ENCODE data around the gene LSP1.
"Not testable (repeated sequence)": the region's sequence is repeated elsewhere in the genome, so short reads cannot be mapped to it uniquely, and the experiment has no call there.

The LSP1 gene

DNA sequence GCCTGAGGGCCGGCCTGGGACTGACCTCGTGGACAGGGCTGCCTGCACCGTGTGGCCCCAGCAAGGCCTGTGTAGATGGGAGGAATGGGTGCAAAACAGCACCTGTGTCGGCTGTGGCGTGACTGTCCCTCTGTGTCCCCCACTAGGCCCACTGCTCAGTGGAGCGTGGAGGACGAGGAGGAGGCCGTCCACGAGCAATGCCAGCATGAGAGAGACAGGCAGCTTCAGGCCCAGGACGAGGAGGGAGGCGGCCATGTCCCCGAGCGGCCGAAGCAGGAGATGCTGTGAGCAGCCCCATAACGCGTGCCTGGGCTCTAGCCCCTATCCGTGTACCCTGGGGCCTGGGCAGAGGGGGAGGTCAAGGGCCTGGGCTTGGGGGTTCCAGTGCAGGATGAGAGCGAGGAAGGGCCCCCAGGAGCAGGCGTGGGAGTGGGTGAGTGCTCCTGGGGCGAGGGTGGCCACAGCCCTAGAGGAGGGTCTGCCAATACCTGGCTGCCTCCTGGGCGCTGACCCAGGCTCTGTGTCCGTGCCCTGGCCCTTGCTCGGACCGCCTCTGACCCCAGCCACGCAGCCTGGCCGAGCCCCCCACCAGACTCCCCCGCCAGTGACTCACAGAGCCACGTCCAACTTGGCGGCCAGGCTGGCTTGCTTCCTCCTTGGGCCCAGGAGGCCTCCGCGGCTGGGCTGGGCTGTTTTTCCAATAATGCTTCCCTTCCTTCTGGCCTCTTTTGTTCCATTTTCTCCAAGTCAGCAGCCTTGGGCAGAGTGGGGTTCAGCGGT is 27.2 kb downstream of the LSP1 start:
- no peak for DNase-seq (ENCODE audit: insufficient read length, low spot score)
- FAIRE-seq: no peak
- TF ChIP-seq POLR2A (IDR thresholded peaks at IDR 0.05; ENCODE audit: low read depth, low read length): no peak

DNA sequence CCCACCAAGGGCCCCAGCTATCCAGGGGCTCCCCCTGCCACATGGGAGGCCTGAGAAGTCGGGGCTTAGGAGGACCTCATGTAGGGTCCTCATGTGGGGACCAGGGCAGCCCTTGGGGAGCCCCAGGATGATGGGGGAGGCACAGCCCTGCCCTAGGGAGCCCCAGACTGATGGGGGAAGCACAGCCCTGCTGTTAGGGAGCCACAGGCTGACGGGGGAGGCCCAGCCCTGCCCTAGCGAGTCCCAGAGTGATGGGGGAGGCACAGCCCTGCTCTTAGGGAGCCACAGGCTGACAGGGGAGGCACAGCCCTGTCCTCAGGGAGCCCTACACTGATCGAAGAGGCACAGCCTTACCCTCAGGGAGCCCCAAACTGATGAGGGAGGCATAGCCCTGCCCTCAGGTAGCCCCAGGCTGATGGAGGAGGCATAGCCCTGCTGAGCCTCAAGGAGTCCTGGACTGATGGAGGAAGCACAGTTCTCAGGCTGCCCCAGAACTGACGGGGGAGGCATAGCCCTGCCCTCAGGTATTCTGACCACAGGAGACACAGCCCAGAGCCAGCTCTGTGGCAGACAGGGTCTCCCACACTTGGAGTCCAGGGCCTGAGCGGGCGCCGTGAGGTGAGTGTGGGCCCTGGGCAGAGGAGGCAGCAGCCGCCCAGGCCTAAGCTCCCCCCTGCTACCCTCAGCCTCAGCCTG is 28.0 kb downstream of the LSP1 start:
- no peak for DNase-seq (ENCODE audit: insufficient read length, low spot score)
- TF ChIP-seq POLR2A (IDR thresholded peaks at IDR 0.05; ENCODE audit: low read depth, low read length): no peak

DNA sequence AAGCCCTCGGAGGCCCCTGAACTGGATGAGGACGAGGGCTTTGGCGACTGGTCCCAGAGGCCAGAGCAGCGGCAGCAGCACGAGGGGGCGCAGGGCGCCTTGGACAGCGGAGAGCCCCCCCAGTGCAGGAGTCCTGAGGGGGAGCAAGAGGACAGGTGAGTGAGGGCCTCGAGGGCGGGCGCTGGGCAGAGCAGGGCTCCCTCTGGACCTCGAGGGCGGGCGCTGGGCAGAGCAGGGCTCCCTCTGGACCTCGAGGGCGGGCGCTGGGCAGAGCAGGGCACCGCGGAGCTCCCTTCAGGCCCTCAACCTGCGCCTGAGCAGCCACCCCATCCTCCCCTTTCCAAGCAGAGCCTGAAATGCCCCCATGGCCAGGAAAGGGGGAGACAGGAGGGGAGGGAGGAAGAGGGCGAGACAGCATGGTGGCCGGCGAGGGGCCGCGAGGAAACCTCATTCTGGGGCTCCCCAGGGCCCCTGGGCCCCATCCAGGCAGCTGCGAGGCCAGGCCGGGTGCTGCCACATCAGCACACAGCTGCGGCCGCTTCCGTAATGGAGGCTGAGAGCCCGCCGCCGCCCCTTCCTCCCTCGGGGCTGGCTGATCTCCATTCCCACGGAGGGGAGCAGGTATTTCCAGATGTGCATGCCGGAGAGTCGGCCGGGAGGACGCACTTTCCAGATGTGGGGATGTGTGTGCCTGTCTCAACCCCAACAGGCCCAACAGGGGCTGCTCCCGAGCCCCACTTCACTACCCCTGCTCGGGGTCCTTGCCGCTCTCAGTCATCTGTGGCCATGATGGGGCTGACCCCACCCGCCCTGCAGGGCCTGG is 28.8 kb downstream of the LSP1 start:
- TF ChIP-seq POLR2A (IDR thresholded peaks at IDR 0.05; ENCODE audit: low read depth, low read length): no peak
- no peak for FAIRE-seq
- no peak for DNase-seq (ENCODE audit: insufficient read length, low spot score)

More for the DNA sequence above, 28.0 kb downstream of the LSP1 start:
- no peak for FAIRE-seq

DNA sequence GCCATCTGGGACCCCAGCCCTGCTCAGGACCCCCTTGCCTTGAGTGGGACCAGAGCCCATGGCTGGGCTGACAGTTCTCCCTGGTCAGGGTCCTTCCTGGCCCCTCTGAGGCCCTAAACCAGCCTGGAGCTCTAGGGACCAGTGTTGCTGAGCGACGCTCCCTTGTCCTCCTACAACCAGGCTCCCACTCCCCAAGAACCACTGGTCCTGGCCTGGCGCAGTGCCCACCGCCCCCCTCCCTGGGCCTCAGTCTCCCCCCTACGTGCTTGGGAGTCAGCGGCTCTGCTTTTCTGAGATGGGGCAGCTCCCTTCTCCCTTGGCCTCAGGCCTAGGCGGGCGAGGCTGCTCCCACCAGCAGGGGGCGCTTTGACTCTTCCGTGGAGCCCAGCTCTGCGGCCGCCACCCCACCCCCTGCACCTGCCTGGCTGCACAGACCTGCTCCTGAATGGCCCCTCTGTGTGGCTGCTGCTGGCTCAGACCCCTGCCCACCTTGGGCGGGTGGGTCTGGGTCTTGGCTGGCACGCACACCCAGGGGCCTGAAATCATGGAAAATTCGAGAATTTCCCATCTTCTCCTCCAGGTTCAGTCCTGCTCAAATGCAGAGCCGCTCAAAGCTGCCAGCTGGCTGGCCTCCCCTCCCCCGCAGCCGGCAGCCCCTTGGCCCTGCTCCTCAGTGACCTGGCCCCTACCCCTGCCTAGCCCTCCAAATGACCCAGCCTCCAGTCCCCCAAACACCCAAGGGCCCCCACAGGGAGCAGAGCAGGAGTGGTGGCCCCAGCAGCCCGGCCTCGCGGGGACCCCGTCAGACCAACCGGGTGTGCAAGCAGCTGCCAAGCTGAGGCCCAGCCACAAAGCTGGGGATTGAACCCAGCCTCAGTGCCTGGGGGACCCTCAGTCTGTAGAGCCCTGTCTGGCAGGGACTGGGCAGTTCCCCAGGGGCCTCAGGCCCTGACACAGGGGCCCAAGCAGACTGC is 29.7 kb downstream of the LSP1 start:
- peak; percentile 95 for DNase-seq (ENCODE audit: insufficient read length, low spot score)
- no peak for FAIRE-seq
- TF ChIP-seq POLR2A (IDR thresholded peaks at IDR 0.05; ENCODE audit: low read depth, low read length): no peak

DNA sequence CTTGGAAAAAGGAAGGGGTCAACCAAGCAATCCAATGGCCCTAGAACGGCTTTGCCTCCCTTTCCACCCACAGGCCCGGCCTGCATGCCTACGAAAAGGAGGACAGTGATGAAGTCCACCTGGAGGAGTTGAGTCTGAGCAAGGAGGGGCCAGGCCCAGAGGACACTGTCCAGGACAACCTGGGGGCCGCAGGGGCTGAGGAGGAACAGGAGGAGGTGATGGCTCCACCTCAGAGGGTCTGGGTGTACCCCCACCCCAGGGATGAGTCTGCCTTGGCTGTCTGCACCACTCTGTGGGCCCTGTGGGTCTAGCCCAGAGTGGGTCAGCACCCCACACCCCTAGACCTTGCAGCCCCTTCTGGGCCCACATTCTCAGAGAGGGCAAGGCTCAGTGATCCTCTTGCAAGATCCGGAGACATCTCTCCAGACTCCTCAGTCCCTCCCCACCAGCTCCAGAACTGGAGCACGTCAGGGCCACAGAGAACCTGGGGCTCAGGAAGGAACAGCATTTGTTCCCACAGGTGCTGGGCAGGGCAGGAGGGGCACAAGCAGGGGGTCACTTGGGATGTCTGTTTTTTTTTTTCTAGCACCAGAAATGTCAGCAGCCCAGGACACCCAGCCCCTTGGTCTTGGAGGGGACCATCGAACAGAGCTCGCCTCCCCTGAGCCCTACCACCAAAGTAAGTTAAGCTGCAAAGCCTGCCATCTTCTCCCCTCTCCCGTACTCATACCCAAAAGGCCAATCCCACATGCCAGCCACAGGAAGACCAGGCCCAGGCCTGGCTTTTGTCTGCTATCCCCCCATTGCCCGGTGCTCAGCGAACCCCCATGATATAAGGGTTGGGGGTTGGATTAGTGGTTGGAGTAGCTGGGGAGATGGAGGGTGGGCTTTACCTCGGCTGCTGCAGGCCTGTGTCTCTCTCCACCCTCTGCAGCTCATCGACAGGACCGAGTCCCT is 30.7 kb downstream of the LSP1 start:
- TF ChIP-seq POLR2A (IDR thresholded peaks at IDR 0.05; ENCODE audit: low read depth, low read length): no peak
- FAIRE-seq (no peak), DNase-seq (ENCODE audit: insufficient read length, low spot score) (no peak)

DNA sequence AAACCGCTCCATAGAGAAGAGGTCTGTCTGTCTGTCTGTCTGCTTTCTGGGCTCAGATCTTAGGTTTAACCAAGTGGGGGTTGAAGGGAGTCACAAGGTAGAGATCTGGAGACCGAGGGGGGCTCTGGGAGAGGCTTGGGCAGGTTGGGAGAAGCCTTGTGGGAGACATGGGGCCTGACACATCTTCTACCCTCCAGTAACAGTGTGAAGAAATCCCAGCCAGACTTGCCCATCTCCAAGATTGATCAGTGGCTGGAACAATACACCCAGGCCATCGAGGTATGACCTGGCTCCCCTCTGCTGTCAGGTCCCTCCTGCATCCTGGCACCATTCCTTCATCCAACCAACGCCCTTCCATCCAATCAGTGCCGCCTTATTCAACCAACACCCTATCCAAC is 31.4 kb downstream of the LSP1 start:
- no peak for FAIRE-seq
- TF ChIP-seq POLR2A (IDR thresholded peaks at IDR 0.05; ENCODE audit: low read depth, low read length): no peak
- no peak for DNase-seq (ENCODE audit: insufficient read length, low spot score)

DNA sequence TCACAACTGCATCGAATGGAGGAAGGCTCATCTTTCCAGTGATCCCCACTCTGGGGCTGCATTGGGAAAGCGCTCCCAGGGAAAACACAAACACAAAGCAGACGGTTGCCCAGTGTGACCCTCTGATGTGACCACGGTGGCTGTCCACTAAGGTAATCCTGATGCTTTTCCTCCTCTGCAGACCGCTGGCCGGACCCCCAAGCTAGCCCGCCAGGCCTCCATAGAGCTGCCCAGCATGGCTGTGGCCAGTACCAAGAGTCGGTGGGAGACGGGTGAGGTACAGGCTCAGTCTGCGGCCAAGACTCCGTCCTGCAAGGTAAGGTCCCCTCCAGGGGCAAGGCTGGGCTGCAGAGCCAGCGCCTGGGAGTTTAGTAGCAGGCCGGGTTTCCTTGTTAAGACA is 33.7 kb downstream of the LSP1 start:
- DNase-seq (ENCODE audit: insufficient read length, low spot score); FAIRE-seq: not testable (repeated sequence)

DNA sequence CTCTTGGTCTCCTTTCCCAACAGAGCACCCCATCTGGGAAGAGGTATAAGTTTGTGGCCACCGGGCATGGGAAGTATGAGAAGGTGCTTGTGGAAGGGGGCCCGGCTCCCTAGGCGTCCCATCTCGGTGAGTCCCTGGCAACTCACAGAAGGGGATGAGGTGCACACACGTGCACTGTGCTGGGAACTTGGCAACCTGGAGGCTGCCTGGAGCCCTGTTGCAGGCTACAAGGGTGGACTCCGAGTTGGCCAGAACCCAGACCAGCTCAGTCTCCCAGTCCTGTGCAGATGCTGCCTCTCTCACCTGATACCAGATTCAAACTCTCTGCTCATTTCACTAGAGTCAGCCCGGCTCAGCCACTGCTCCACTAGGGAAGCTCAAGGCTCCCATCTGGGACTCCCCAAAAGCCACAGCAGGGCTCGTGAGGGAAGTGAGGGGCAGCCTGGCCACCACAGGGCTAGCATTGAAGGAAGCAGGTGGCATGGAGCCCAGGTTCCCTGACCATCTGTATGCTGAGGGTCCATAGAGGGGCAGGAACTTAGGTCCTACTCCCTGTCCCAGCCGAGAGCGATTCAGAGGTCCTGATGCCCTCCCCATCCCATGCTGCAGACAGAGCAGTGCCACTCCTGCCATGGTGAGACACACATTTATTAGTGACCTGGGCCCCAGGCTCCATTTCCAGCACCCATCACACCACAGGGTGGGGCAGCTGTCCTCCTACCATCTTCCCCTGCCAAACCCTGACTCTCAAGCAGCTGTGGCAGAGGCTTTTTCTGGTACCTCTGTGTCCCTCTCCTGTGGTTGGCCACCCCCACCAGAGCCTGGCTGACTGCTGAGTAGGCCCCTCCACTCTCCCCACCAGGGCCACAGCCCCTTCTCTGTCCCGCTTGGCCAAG is 34.8 kb downstream of the LSP1 start:
- no peak for DNase-seq (ENCODE audit: insufficient read length, low spot score)

DNA sequence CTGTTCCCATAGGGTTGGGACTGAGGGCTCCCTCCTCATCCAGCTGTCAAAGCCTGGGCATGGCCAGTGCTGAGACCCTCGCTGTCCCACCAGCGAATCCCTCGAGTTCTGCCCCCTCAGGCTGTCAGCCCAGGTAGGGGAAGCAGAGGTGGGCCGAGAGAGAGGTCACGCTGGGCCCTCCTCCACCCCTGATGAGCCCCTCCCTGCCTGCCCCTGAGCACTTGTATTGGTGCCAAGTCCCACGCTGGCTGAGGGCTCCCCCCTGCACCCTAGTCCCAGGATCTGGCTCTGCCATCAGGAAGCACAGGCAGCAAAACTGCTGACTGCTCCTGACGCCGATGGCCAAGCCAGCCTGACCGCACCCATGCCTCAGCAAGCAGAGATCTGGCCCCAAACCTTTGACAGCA is 35.5 kb downstream of the LSP1 start:
- FAIRE-seq: no peak
- no peak for TF ChIP-seq POLR2A (IDR thresholded peaks at IDR 0.05; ENCODE audit: low read depth, low read length)

More for the DNA sequence above, 34.8 kb downstream of the LSP1 start:
- TF ChIP-seq POLR2A (IDR thresholded peaks at IDR 0.05; ENCODE audit: low read depth, low read length): no peak
- FAIRE-seq: no peak

DNA sequence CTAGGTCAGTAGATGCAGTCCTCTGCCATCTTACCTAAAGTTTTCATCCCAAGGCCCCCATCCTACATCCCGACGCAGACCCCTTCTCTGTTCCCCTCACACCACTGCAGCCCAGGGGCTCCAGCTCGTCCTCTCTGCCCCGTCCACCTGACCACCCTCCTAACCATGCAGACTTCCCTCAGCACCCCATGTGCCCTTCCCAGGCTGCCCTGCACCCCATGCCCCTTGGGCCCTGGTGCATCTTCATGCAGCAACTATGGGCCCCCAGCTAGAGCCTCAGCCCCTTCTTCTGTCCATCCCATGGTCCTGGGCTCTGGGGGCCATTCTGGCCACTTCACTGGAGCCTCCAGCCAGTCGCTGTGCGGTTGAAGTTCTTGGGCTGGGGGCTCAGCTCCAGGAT is 35.9 kb downstream of the LSP1 start:
- FAIRE-seq (no peak), DNase-seq (ENCODE audit: insufficient read length, low spot score) (no peak)
- no peak for TF ChIP-seq POLR2A (IDR thresholded peaks at IDR 0.05; ENCODE audit: low read depth, low read length)

More for the DNA sequence above, 35.5 kb downstream of the LSP1 start:
- no peak for DNase-seq (ENCODE audit: insufficient read length, low spot score)

DNA sequence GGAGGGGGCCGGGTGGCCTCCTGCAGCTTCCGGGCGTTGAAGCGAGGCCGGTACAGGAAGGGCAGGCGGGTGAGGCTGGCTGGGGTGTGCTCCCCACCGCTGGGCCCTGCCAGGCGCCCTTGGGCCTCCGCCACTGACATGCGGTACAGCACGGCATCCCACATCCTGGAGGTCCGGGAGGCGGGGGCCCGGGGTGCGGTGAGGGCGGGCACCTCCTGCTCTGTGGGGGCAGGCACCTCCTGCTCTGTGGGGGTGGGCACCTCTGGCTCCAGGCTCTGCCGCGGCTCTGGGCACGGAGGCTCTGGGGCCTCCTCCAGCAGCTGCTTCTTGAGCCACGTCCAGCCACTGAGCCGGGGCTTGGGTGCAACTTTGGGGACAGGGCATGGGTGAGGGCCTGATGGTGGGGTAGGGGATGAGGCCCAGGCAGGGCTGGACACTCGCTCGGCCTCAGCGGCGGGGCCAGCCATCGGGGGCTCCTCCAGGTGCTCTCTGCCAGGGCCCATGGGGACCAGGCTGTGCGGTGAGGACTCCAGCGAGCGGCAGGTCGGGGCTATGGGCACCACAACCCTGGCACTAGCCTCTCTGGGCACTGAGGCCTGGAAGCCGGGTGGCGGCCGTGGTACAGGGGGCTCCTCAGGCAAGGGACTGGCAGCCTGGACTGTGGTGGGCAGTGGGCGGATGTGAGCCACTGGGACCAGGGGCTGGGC is 36.5 kb downstream of the LSP1 start:
- DNase-seq (ENCODE audit: insufficient read length, low spot score) (no peak), FAIRE-seq (no peak)
- TF ChIP-seq POLR2A (IDR thresholded peaks at IDR 0.05; ENCODE audit: low read depth, low read length): no peak
